H1 (cell line): ENCODE data around the gene CUL4B. TPM values are rescaled to one million over a fixed set of nuclear protein-coding genes. Genes with fewer than 3 reads are reported as not detected.

ENCODE experiments used
- CTCF ChIA-PET: fragments of 300-600 bp; sonication (Branson Sonifier 250); formaldehyde crosslinking; loops from one replicate; lab custom pipeline; 2021; ENCODE audit not compliant: partially characterized antibody; lab: Charles Lee
- POLR2A ChIA-PET: fragments of 300-600 bp; sonication (Branson Sonifier 250); formaldehyde crosslinking; loops from one replicate; lab custom pipeline; 2021; ENCODE audit warnings: inconsistent platforms; ENCODE audit not compliant: partially characterized antibody; lab: Charles Lee
- DNase-seq, 2 experiments: peaks; one replicate each; pipeline versions ENCODE4 v3.0.0 to v3.0.0-alpha.2; 2010 to 2022; ENCODE audit warnings: low spot score in 2 of 2, low read depth in 1 of 2, mixed read lengths in 1 of 2
- FAIRE-seq: peaks from 2 replicates; lab custom pipeline; 2011; peaks lifted over from hg19 to GRCh38; lab: Jason Lieb, UNC
- H2AFZ ChIP-seq: 2 replicates; pipeline ENCODE4 v1.8.1; 2012; ENCODE audit warnings: low read length, inconsistent platforms
- H2AK5ac ChIP-seq: 2 replicates; pipeline ENCODE4 v1.6.1; 2013; ENCODE audit warnings: low read depth, low read length
- H2BK120ac ChIP-seq: replicated peaks from 2 replicates; pipeline ENCODE3; 2013; ENCODE audit warnings: low read depth, low read length, inconsistent platforms
- H2BK12ac ChIP-seq: 2 replicates; pipeline ENCODE4 v1.6.1; 2013; ENCODE audit warnings: low read depth, low read length
- H2BK15ac ChIP-seq: 2 replicates; pipeline ENCODE4 v1.6.1; 2013; ENCODE audit warnings: low read length
- H2BK20ac ChIP-seq: 2 replicates; pipeline ENCODE4 v1.6.1; 2013; ENCODE audit warnings: low read length
- H2BK5ac ChIP-seq: 2 replicates; pipeline ENCODE4 v1.6.1; 2013; ENCODE audit warnings: low read depth, low read length
- H3K14ac ChIP-seq: 2 replicates; pipeline ENCODE4 v1.6.1; 2013; ENCODE audit warnings: inconsistent platforms; ENCODE audit not compliant: insufficient read length
- H3K18ac ChIP-seq: 2 replicates; pipeline ENCODE4 v1.6.1; 2013; ENCODE audit warnings: low read length; ENCODE audit errors: extremely low read depth
- H3K23ac ChIP-seq: 2 replicates; pipeline ENCODE4 v1.6.1; 2013; ENCODE audit warnings: inconsistent platforms; ENCODE audit not compliant: insufficient read length
- H3K23me2 ChIP-seq: 2 replicates; pipeline ENCODE4 v1.6.1; 2013; ENCODE audit warnings: low read depth, low read length
- H3K27ac ChIP-seq: 2 replicates; pipeline ENCODE4 v1.6.1; 2011; ENCODE audit warnings: low read depth, low read length, inconsistent platforms
- H3K27me3 ChIP-seq, 4 experiments: replicated peaks in 1 of 4; 1 replicate in 1 of 4; 2 replicates in 3 of 4; pipeline versions ENCODE4 v1.6.1 to v1.8.1; 2011 to 2013; ENCODE audit warnings: low read length in 3 of 4, mild to moderate bottlenecking in 3 of 4, inconsistent platforms in 2 of 4, mixed read lengths in 2 of 4, moderate library complexity in 1 of 4; ENCODE audit not compliant: control insufficient read depth in 3 of 4, insufficient read depth in 3 of 4; ENCODE audit errors: extremely low read depth in 1 of 4
- H3K36me3 ChIP-seq, 4 experiments: 2 replicates each; pipeline versions ENCODE4 v1.6.1 to v1.8.1; 2011 to 2013; ENCODE audit warnings: mild to moderate bottlenecking in 4 of 4, low read length in 3 of 4, moderate library complexity in 2 of 4, control low read depth in 1 of 4, inconsistent platforms in 1 of 4; ENCODE audit not compliant: insufficient read depth in 4 of 4, control insufficient read depth in 2 of 4
- H3K4ac ChIP-seq: replicated peaks from 2 replicates; pipeline ENCODE3; 2013; ENCODE audit warnings: low read length, low read depth, mixed read lengths, inconsistent platforms; ENCODE audit not compliant: insufficient read length
- H3K4me1 ChIP-seq, 4 experiments: replicated peaks in 1 of 4; 1 replicate in 1 of 4; 2 replicates in 3 of 4; pipeline versions ENCODE4 v1.6.1 to v1.8.1; 2011 to 2013; ENCODE audit warnings: low read length in 3 of 4, inconsistent platforms in 2 of 4, mixed read lengths in 1 of 4; ENCODE audit not compliant: insufficient read depth in 4 of 4, control insufficient read depth in 3 of 4
- H3K4me2 ChIP-seq, 2 experiments: 2 replicates each; pipeline versions ENCODE4 v1.6.1 to v1.8.1; 2011 to 2013; ENCODE audit warnings: low read depth in 2 of 2, low read length in 2 of 2, control low read depth in 1 of 2, inconsistent platforms in 1 of 2, mild to moderate bottlenecking in 1 of 2; ENCODE audit not compliant: insufficient read depth in 1 of 2
- H3K4me3 ChIP-seq, 4 experiments: fragments of 200-600, 300-600 bp in 1 of 4; sonication (generic), shearing (Covaris generic), sonication (Bioruptor Twin) in 1 of 4; 2 replicates each; pipeline versions ENCODE4 v1.5.1 to v1.8.1; 2011 to 2016; ENCODE audit warnings: low read length in 4 of 4, low read depth in 3 of 4, control low read depth in 2 of 4, inconsistent platforms in 2 of 4, mild to moderate bottlenecking in 2 of 4, mixed read lengths in 1 of 4, moderate library complexity in 1 of 4; ENCODE audit not compliant: insufficient read depth in 2 of 4; ENCODE audit errors: extremely low read depth in 1 of 4
- H3K56ac ChIP-seq: replicated peaks from 2 replicates; pipeline ENCODE3; 2013; ENCODE audit warnings: low read depth, mild to moderate bottlenecking, mixed read lengths, low read length, inconsistent platforms; ENCODE audit not compliant: insufficient read length
- H3K79me1 ChIP-seq: 2 replicates; pipeline ENCODE4 v1.6.1; 2013; ENCODE audit warnings: low read depth, low read length, control low read depth
- H3K79me2 ChIP-seq, 2 experiments: 2 replicates each; pipeline versions ENCODE4 v1.6.1 to v1.8.1; 2012 to 2013; ENCODE audit warnings: low read length in 2 of 2, mild to moderate bottlenecking in 2 of 2, inconsistent platforms in 1 of 2; ENCODE audit not compliant: insufficient read depth in 2 of 2, control insufficient read depth in 1 of 2
- H3K9ac ChIP-seq, 4 experiments: replicated peaks in 1 of 4; 1 replicate in 1 of 4; 2 replicates in 3 of 4; pipeline versions ENCODE4 v1.6.1 to v1.8.1; 2011 to 2013; ENCODE audit warnings: low read depth in 3 of 4, low read length in 3 of 4, control low read depth in 2 of 4, mild to moderate bottlenecking in 2 of 4, moderate library complexity in 2 of 4, inconsistent platforms in 1 of 4; ENCODE audit errors: extremely low read depth in 1 of 4
- H3K9me3 ChIP-seq, 2 experiments: 2 replicates each; pipeline versions ENCODE4 v1.6.1 to v1.8.1; 2012 to 2013; ENCODE audit warnings: mild to moderate bottlenecking in 2 of 2, moderate library complexity in 2 of 2, control low read depth in 1 of 2, inconsistent platforms in 1 of 2, low read depth in 1 of 2, low read length in 1 of 2, mixed read lengths in 1 of 2; ENCODE audit not compliant: insufficient read depth in 2 of 2
- H4K20me1 ChIP-seq, 2 experiments: replicated peaks in 1 of 2; 2 replicates each; pipeline versions ENCODE3 to v1.8.1; 2011 to 2013; ENCODE audit warnings: inconsistent platforms in 2 of 2, low read length in 2 of 2, mild to moderate bottlenecking in 1 of 2; ENCODE audit not compliant: insufficient read depth in 2 of 2, control insufficient read depth in 1 of 2
- H4K5ac ChIP-seq: 2 replicates; pipeline ENCODE4 v1.6.1; 2013; ENCODE audit warnings: low read length, low read depth, mixed read lengths, inconsistent platforms; ENCODE audit not compliant: insufficient read length
- H4K8ac ChIP-seq: 2 replicates; pipeline ENCODE4 v1.8.0; 2013; ENCODE audit warnings: mild to moderate bottlenecking, moderate library complexity, low read length, inconsistent platforms; ENCODE audit not compliant: insufficient read depth; ENCODE audit errors: extremely low read depth
- H4K91ac ChIP-seq: replicated peaks from 2 replicates; pipeline ENCODE3; 2013; ENCODE audit warnings: low read length, mixed read lengths, inconsistent platforms; ENCODE audit not compliant: insufficient read length
- ASH2L ChIP-seq: fragments of 200-600, 300-600 bp; sonication (generic); IDR thresholded peaks from one replicate; pipeline ENCODE4 v1.7.1; 2017; ENCODE audit warnings: low read length
- CREB1 ChIP-seq: IDR thresholded peaks from 2 replicates; pipeline ENCODE4 v1.6.1; 2012; ENCODE audit warnings: inconsistent platforms
- GTF2F1 ChIP-seq: IDR thresholded peaks from 2 replicates; pipeline ENCODE4 v1.6.1; 2012; ENCODE audit warnings: low read depth, low read length, improper control_type of control experiment, borderline replicate concordance
- PHF8 ChIP-seq: fragments of 200-600 bp; sonication (generic); conservative IDR thresholded peaks from 2 replicates; pipeline ENCODE4 v1.7.1; 2012; ENCODE audit warnings: low read depth, mild to moderate bottlenecking, inconsistent platforms, low read length, moderate library complexity
- POLR2A ChIP-seq, 2 experiments: IDR thresholded peaks; 1 replicate in 1 of 2; 2 replicates in 1 of 2; pipeline ENCODE4 v1.6.1; 2011; ENCODE audit warnings: low read depth in 2 of 2, low read length in 2 of 2, mild to moderate bottlenecking in 2 of 2; ENCODE audit errors: control extremely low read depth in 1 of 2
- POLR2AphosphoS5 ChIP-seq: IDR thresholded peaks from 2 replicates; pipeline ENCODE4 v1.6.1; 2011; ENCODE audit warnings: low read depth, low read length
- SAP30 ChIP-seq: fragments of 300-600 bp; sonication (generic); IDR thresholded peaks from 2 replicates; pipeline ENCODE4 v1.7.1; 2012; ENCODE audit warnings: low read length, moderate library complexity, mild to moderate bottlenecking, inconsistent platforms; ENCODE audit not compliant: insufficient read depth, insufficient replicate concordance
- SIN3A ChIP-seq, 2 experiments: IDR thresholded peaks in 1 of 2; conservative IDR thresholded peaks in 1 of 2; 2 replicates each; pipeline ENCODE4 v1.6.1; 2011 to 2012; ENCODE audit warnings: low read length in 2 of 2, improper control_type of control experiment in 1 of 2, low read depth in 1 of 2, mild to moderate bottlenecking in 1 of 2
- TAF1 ChIP-seq: IDR thresholded peaks from 2 replicates; pipeline ENCODE4 v1.6.1; 2011; ENCODE audit warnings: mild to moderate bottlenecking, low read depth, low read length
- TBP ChIP-seq: IDR thresholded peaks from 2 replicates; pipeline ENCODE4 v1.6.1; 2011; ENCODE audit warnings: low read depth, low read length, improper control_type of control experiment
- WGBS, 2 experiments: shearing (Covaris generic) in 1 of 2; methylation state at CpG; one replicate each; pipeline versions ENCODE4 v1.1.6 to v1.1.7; 2013 to 2015; ENCODE audit warnings: low lambda C conversion rate in 2 of 2, mixed read lengths in 2 of 2, inconsistent platforms in 1 of 2, low coverage in 1 of 2, missing lambda C conversion rate in 1 of 2; ENCODE audit not compliant: insufficient replicate concordance in 2 of 2, insufficient coverage in 1 of 2, insufficient read length in 1 of 2; ENCODE audit errors: extremely low coverage in 1 of 2, missing lambda C conversion rate in 1 of 2; 5-methylcytosine and 5-hydroxymethylcytosine counted together
- polyA plus RNA-seq, 7 experiments: library from polyadenylated mRNA; depleted of rRNA in 3 of 7; stranded (reverse) in 5 of 7; unstranded in 2 of 7; fragments of >200 nt in 5 of 7; fragments of 200-250 nt in 2 of 7; gene quantifications; 1 replicate in 5 of 7; 2 replicates in 1 of 7; 4 replicates in 1 of 7; pipeline versions ENCODE4 v1.2.1 to v1.2.3, GENCODE V29; 2011 to 2013; ENCODE audit warnings: missing spikeins in 2 of 7, mixed read lengths in 2 of 7
- total RNA-seq: library from RNA; stranded (reverse); fragmentation: NEBNext Ultra II Directional; extraction: Animal tissue kit (Norgen Biotek cat#: 25700); gene quantifications from 2 replicates; pipeline ENCODE4 v1.2.1, GENCODE V29; 2021
- TF ChIP-seq, protein P1 (sequence below): IDR thresholded peaks from 2 replicates; pipeline ENCODE4 v1.6.1; 2012; ENCODE audit warnings: inconsistent platforms

Gene CUL4B
- total and polyA plus RNA-seq, 2 of the 8 experiments (the other 6 are each of a cell fraction or from before 2014, with no cell fraction given): 11.7 to 44.0 TPM

- no peak within 1 kb of the TSS for H2BK120ac ChIP-seq
- peak within 1 kb of the TSS; percentile 73 to 77 for H3K4me2 ChIP-seq
- H2BK20ac ChIP-seq: no peak within 1 kb of the TSS
- 2% methylated on average over 26 of the region's 31 CpGs; no CpG with 5 or more reads in 1 of the 2 experiments for WGBS, 2 experiments
- no peak within 1 kb of the TSS for H3K14ac ChIP-seq
- DNase-seq (peak; percentile 41 to 57), FAIRE-seq (peak; percentile 58)
- H3K27me3 ChIP-seq: no peaks in the 10 kb centered on the region
- H3K4me3 ChIP-seq: peak within 1 kb of the TSS; percentile 74 to 91 (median 82)
- H3K79me1 ChIP-seq: no peaks in the 10 kb centered on the region
- no peak within 1 kb of the TSS for H3K4ac ChIP-seq
- no peak within 1 kb of the TSS for H3K23ac ChIP-seq
- H3K36me3 ChIP-seq: peaks cover 0 to 6% (median 0%) of the 10 kb centered on the region in 4 experiments; a peak in 1 of 8 replicates
- POLR2A ChIA-PET: interaction anchor here (1.7 kb wide), 1 partner anchor 43 kb away, joined by 10 read pairs; the partner anchor contains the start of gene CUL4B
- no peak within 1 kb of the TSS for H4K91ac ChIP-seq
- no peak within 1 kb of the TSS for H4K8ac ChIP-seq
- H3K18ac ChIP-seq: no peak within 1 kb of the TSS
- H3K23me2 ChIP-seq: no peaks in the 10 kb centered on the region
- H3K27ac ChIP-seq: peak within 1 kb of the TSS; percentile 77
- H4K5ac ChIP-seq: no peak within 1 kb of the TSS
- H2BK12ac ChIP-seq: no peak within 1 kb of the TSS; the same call in 1 of the 2 replicates
- no peak within 1 kb of the TSS for H2BK15ac ChIP-seq
- no peaks in the 10 kb centered on the region for H3K4me1 ChIP-seq
- no peak within 1 kb of the TSS for H2AK5ac ChIP-seq
- no peak within 1 kb of the TSS for H3K56ac ChIP-seq
- H3K9me3 ChIP-seq: no peaks in the 10 kb centered on the region
- no peak within 1 kb of the TSS for H2AFZ ChIP-seq
- CTCF ChIA-PET: interaction anchor here (0.6 kb wide), 1 partner anchor 25 kb away, joined by 3 read pairs; no protein-coding TSS in a partner anchor
- H4K20me1 ChIP-seq: no peaks in the 10 kb centered on the region
- peaks cover 0 to 16% of the 10 kb centered on the region in 2 experiments; a peak in 2 of 4 replicates for H3K79me2 ChIP-seq
- H3K9ac ChIP-seq: peak within 1 kb of the TSS in 3 of 4 experiments; percentile 64 to 86 (median 78); a peak in 6 of 7 replicates
- H2BK5ac ChIP-seq: peak within 1 kb of the TSS; percentile 73; the same call in 1 of the 2 replicates
- peak; percentile 71 for TF ChIP-seq TAF1
- TF ChIP-seq, protein P1, sequence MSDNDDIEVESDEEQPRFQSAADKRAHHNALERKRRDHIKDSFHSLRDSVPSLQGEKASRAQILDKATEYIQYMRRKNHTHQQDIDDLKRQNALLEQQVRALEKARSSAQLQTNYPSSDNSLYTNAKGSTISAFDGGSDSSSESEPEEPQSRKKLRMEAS: peak; percentile 29; the same call in 1 of the 2 replicates
- TF ChIP-seq POLR2A (IDR thresholded peaks at IDR 0.05; ENCODE audit: control extremely low read depth in 1 of 2, low read depth in 2 of 2, low read length in 2 of 2): peak in 1 of 2 experiments; percentile 48; a peak in 1 of 3 replicates
- peak; percentile 75 to 84; a peak in 3 of 4 replicates for TF ChIP-seq SIN3A (conservative IDR thresholded peaks at IDR 0.05 in 1 of 2, IDR thresholded peaks at IDR 0.05 in 1 of 2; ENCODE audit: low read depth in 1 of 2, low read length in 2 of 2)
- TF ChIP-seq POLR2AphosphoS5: peak; percentile 37; the same call in 1 of the 2 replicates
- peak; percentile 72 for TF ChIP-seq SAP30
- TF ChIP-seq GTF2F1: no peak
- peak; percentile 18 for TF ChIP-seq ASH2L
- TF ChIP-seq TBP: 0 out of 2 replicates have a peak, but pooled peaks have one; percentile 48
- TF ChIP-seq CREB1: peak; percentile 24; the same call in 1 of the 2 replicates
- TF ChIP-seq PHF8: 0 out of 2 replicates have a peak, but pooled peaks have one; percentile 10
Measured at GRCh38 chrX:120603707-120604360, 43.1 kb upstream of the CUL4B start, which contains the start of gene MCTS1. Gene MCTS1, plus strand, starts transcription at chrX:120604101. Its CDS starts 136 bp downstream, at chrX:120604237.
